Suprapubic skin (tissue), 4 donors: ENCODE measurements around the gene EEPD1.

Source experiments
- POLR2A ChIP-seq, 2 donors: fragments of 450-650 bp; IDR thresholded peaks; one replicate each; pipeline ENCODE4 v1.6.1; 2017; ENCODE audit warnings: antibody characterized with exemption in 2 of 2, mild to moderate bottlenecking in 2 of 2, moderate library complexity in 2 of 2
- POLR2AphosphoS5 ChIP-seq, 3 donors: sonication (generic); formaldehyde crosslinking; IDR thresholded peaks; one replicate each; pipeline ENCODE4 v1.6.1; 2017; ENCODE audit warnings: antibody characterized with exemption in 3 of 3
- TF ChIP-seq, protein P1 (sequence below), 2 donors: fragments of 200-600 bp in 1 of 2; fragments of 450-650 bp in 1 of 2; sonication (generic) in 1 of 2; IDR thresholded peaks; one replicate each; pipeline ENCODE4 v1.5.1; 2016 to 2019; ENCODE audit warnings: antibody characterized with exemption in 2 of 2, mild to moderate bottlenecking in 1 of 2, moderate library complexity in 1 of 2

DNA sequence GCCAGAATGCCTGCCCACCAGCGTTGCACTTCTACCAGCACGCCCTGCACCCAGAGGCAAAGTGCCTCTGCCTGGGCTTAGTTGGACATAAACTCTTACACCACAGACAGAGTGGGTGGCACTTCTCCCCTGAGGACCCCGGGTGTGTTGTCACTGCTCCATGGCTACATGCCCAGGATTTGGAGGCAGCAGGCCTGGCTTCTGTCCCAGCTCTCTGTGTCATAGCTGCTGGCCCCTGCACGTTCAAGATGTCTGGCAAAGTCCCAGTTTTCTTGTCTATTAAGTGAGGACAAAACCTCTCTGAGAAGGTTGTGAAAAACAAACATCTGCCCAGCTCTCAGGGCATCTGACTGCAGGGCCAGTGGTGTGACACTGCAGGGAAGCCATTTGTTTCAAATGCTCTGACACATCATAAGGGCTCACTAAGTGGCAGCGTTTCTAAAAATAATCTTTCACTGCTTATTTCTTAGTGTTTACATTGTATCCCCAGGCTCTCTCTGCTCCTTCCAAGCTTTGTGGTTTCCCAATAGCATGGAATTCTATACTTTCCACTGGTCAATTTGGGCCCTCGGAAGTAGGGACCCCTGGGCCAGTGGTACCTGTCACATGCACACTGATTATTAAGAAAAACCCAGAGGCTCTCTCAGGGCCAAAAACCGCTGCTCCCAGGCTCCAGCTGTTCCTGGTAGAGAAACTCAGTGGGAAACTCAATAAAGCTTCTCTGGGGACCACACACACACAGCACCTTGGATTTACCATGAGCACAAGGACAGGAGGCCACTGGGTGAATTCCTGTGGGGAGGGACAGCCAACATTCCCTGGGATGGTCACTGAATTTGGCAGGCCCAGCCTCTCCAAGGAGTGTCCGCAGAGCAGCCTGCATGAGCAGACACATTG is 150.4 kb downstream of the EEPD1 start:
- TF ChIP-seq, protein P1, sequence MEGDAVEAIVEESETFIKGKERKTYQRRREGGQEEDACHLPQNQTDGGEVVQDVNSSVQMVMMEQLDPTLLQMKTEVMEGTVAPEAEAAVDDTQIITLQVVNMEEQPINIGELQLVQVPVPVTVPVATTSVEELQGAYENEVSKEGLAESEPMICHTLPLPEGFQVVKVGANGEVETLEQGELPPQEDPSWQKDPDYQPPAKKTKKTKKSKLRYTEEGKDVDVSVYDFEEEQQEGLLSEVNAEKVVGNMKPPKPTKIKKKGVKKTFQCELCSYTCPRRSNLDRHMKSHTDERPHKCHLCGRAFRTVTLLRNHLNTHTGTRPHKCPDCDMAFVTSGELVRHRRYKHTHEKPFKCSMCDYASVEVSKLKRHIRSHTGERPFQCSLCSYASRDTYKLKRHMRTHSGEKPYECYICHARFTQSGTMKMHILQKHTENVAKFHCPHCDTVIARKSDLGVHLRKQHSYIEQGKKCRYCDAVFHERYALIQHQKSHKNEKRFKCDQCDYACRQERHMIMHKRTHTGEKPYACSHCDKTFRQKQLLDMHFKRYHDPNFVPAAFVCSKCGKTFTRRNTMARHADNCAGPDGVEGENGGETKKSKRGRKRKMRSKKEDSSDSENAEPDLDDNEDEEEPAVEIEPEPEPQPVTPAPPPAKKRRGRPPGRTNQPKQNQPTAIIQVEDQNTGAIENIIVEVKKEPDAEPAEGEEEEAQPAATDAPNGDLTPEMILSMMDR (IDR thresholded peaks at IDR 0.05), result no peak
- TF ChIP-seq POLR2A (IDR thresholded peaks at IDR 0.05), result no peak
- peak in 2 of 3 donors; percentile 86 to 92 for TF ChIP-seq POLR2AphosphoS5 (IDR thresholded peaks at IDR 0.05)
